AG04450 (cell line): ENCODE results near the gene PRR36. TPM values are rescaled to one million over a fixed set of nuclear protein-coding genes. Genes with fewer than 3 reads are reported as not detected.

Source experiments
- CTCF ChIA-PET: fragments of 300-600, 350-600 bp; formaldehyde crosslinking; extraction: SDS; loops from one replicate; lab custom pipeline; 2022; ENCODE audit warnings: antibody characterized with exemption, inconsistent platforms; lab: Charles Lee
- POLR2A ChIA-PET: fragments of 350-600 bp; formaldehyde crosslinking; extraction: SDS; loops from one replicate; lab custom pipeline; 2021; ENCODE audit warnings: antibody characterized with exemption, inconsistent platforms; lab: Yijun Ruan, JAX
- DNase-seq: peaks from one replicate; pipeline ENCODE4 v3.0.0-alpha.2; 2011; ENCODE audit warnings: low read depth, low spot score
- H3K27ac ChIP-seq: one replicate; pipeline ENCODE4 v1.5.1; 2012; ENCODE audit warnings: low read depth, low read length, control low read depth
- H3K27me3 ChIP-seq: one replicate; pipeline ENCODE4 v1.6.0; 2012; ENCODE audit warnings: low read length; ENCODE audit not compliant: control insufficient read depth, insufficient read depth
- H3K4me3 ChIP-seq: 2 replicates; pipeline ENCODE4 v1.5.1; 2011; ENCODE audit warnings: mild to moderate bottlenecking, low read depth, low read length, control low read depth
- H3K9me3 ChIP-seq: 2 replicates; pipeline ENCODE4 v1.5.1; 2012; ENCODE audit warnings: low read length; ENCODE audit not compliant: control insufficient read depth, insufficient read depth
- CTCF ChIP-seq: IDR thresholded peaks from 2 replicates; pipeline ENCODE4 v1.5.1; 2011; ENCODE audit warnings: low read depth, low read length, control low read depth, inconsistent platforms
- polyA plus RNA-seq: library from polyadenylated mRNA; depleted of rRNA; stranded (reverse); fragments of >200 nt; gene quantifications from 2 replicates; pipeline ENCODE4 v1.2.3, GENCODE V29; 2011

Gene PRR36
- polyA plus RNA-seq, 1 experiment: not detected

GRCh38 chr19:7908742-7909461 is 34.7 kb upstream of the PRR36 start:
- DNase-seq: no peak
- CTCF ChIA-PET: interaction anchor here (1.8 kb wide), 1 partner anchor 9 kb away, joined by 5 read pairs; no protein-coding TSS in a partner anchor
- H3K27ac ChIP-seq: no peak overlapping the region
- POLR2A ChIA-PET: interaction anchor here (2.7 kb wide), 1 partner anchor 11 kb away, joined by 17 read pairs; the partner anchor contains the start of gene SNAPC2
- H3K9me3 ChIP-seq: no peaks in the 10 kb centered on the region
- TF ChIP-seq CTCF: no peak
- no peaks in the 10 kb centered on the region for H3K27me3 ChIP-seq
- H3K4me3 ChIP-seq: no peak overlapping the region

GRCh38 chr19:7908078-7908699 is 34.0 kb upstream of the PRR36 start:
- H3K9me3 ChIP-seq: no peaks in the 10 kb centered on the region
- H3K27ac ChIP-seq: no peak overlapping the region
- POLR2A ChIA-PET: interaction anchor here (0.7 to 2.7 kb wide), 2 partner anchors 12 to 32 kb away, joined by 7 to 17 read pairs; partner anchors contain the start of gene SNAPC2
- DNase-seq: no peak
- H3K4me3 ChIP-seq: no peak overlapping the region
- TF ChIP-seq CTCF: no peak
- no peaks in the 10 kb centered on the region for H3K27me3 ChIP-seq
- CTCF ChIA-PET: interaction anchor here (1.8 kb wide), 1 partner anchor 9 kb away, joined by 5 read pairs; no protein-coding TSS in a partner anchor

- H3K9me3 ChIP-seq: no peaks in the 10 kb centered on the region
- H3K4me3 ChIP-seq: no peak overlapping the region
- ChIA-PET CTCF (interaction anchor here (0.7 kb wide), 1 partner anchor 8 kb away, joined by 3 read pairs; no protein-coding TSS in a partner anchor), POLR2A (interaction anchor here (0.7 to 2.7 kb wide), 2 partner anchors 12 to 32 kb away, joined by 7 to 17 read pairs; partner anchors contain the start of gene SNAPC2)
- no peak for DNase-seq
- no peaks in the 10 kb centered on the region for H3K27me3 ChIP-seq
- no peak for TF ChIP-seq CTCF
- no peak overlapping the region for H3K27ac ChIP-seq
These were observed 33.4 kb upstream of the PRR36 start for GRCh38 chr19:7907544-7907943.

GRCh38 chr19:7907122-7907521 is 32.9 kb upstream of the PRR36 start:
- no peak for DNase-seq
- ChIA-PET POLR2A (interaction anchor here (0.7 to 2.7 kb wide), 2 partner anchors 13 kb away, joined by 3 to 17 read pairs; partner anchors contain the start of gene SNAPC2), CTCF (interaction anchor here (0.7 kb wide), 1 partner anchor 9 kb away, joined by 3 read pairs; no protein-coding TSS in a partner anchor)
- no peaks in the 10 kb centered on the region for H3K9me3 ChIP-seq
- H3K27ac ChIP-seq: no peak overlapping the region
- H3K27me3 ChIP-seq: no peaks in the 10 kb centered on the region
- no peak overlapping the region for H3K4me3 ChIP-seq
- TF ChIP-seq CTCF: no peak
